Left ventricle myocardium inferior (tissue), 1 donor: ENCODE results near the gene CAST. TPM values are rescaled to one million over a fixed set of nuclear protein-coding genes. Genes with fewer than 3 reads are reported as not detected.

ENCODE experiments used
- DNase-seq: peaks from one replicate; pipeline ENCODE4 v3.0.0-alpha.2; 2020
- H3K27ac ChIP-seq: fragments of 200-600 bp; replicated peaks from 2 replicates; pipeline ENCODE4 v1.8.0; 2021
- H3K27me3 ChIP-seq: fragments of 200-600 bp; 2 replicates; pipeline ENCODE4 v1.8.0; 2021; ENCODE audit warnings: low read depth
- H3K36me3 ChIP-seq: fragments of 200-600 bp; 2 replicates; pipeline ENCODE4 v1.8.0; 2021
- H3K4me1 ChIP-seq: fragments of 200-600 bp; 2 replicates; pipeline ENCODE4 v1.8.0; 2021
- H3K4me3 ChIP-seq: fragments of 200-600 bp; 2 replicates; pipeline ENCODE4 v1.8.0; 2021; ENCODE audit warnings: mild to moderate bottlenecking, moderate library complexity
- H3K9me3 ChIP-seq: fragments of 200-600 bp; replicated peaks from 2 replicates; pipeline ENCODE4 v1.8.0; 2021
- CTCF ChIP-seq: fragments of 200-600 bp; IDR thresholded peaks from 2 replicates; pipeline ENCODE4 v1.8.0; 2021; ENCODE audit warnings: antibody characterized with exemption, mild to moderate bottlenecking, borderline replicate concordance
- intact Hi-C: fragments of 100-400 bp; cut with micrococcal nuclease; formaldehyde crosslinking; loops from one replicate; pipeline ENCODE4 v1.11.0; 2022
- total RNA-seq: library from RNA; stranded (reverse); fragmentation: NEBNext Ultra II Directional; extraction: Animal tissue kit (Norgen Biotek cat#: 25700); gene quantifications from one replicate; pipeline ENCODE4 v1.2.1, GENCODE V29; 2021
- donor health status: DM: no; HTN: yes; CAD: no; lungs with severe emphysema.

CAST gene
- total RNA-seq, 1 donor from 2014 or later: 649 TPM

- Histone ChIP-seq H3K27ac (no peak overlapping the region), H3K4me1 (peaks cover 31% of the 10 kb centered on the region), H3K36me3 (peaks cover 65% of the 10 kb centered on the region), H3K27me3 (no peaks in the 10 kb centered on the region), H3K4me3 (no peak overlapping the region), H3K9me3 (no peaks in the 10 kb centered on the region)
- intact Hi-C loops: no loop called here
- DNase-seq: no peak
- TF ChIP-seq CTCF: no peak
These were observed 121.2 kb downstream of the CAST start for GRCh38 chr5:96783326-96783725.

GRCh38 chr5:96785326-96786109 lies 123.3 kb downstream of the CAST start:
- no peaks in the 10 kb centered on the region for H3K9me3 ChIP-seq
- H3K36me3 ChIP-seq: peaks cover 74% of the 10 kb centered on the region
- DNase-seq: no peak
- H3K27ac ChIP-seq: no peak overlapping the region
- H3K4me1 ChIP-seq: peaks cover 21% of the 10 kb centered on the region
- no peak for TF ChIP-seq CTCF
- no peak overlapping the region for H3K4me3 ChIP-seq
- H3K27me3 ChIP-seq: no peaks in the 10 kb centered on the region
- intact Hi-C loops: no loop called here

GRCh38 chr5:96788112-96788749 lies 126.1 kb downstream of the CAST start:
- TF ChIP-seq CTCF: no peak
- Histone ChIP-seq H3K36me3 (peaks cover 69% of the 10 kb centered on the region), H3K9me3 (no peaks in the 10 kb centered on the region)

GRCh38 chr5:96789794-96790330 lies 127.7 kb downstream of the CAST start:
- no peak overlapping the region for H3K4me3 ChIP-seq
- no peak for TF ChIP-seq CTCF
- peaks cover 13% of the 10 kb centered on the region for H3K4me1 ChIP-seq
- no peak for DNase-seq
- no peaks in the 10 kb centered on the region for H3K27me3 ChIP-seq
- no peaks in the 10 kb centered on the region for H3K9me3 ChIP-seq
- intact Hi-C loops: no loop called here
- peaks cover 77% of the 10 kb centered on the region for H3K36me3 ChIP-seq
- no peak overlapping the region for H3K27ac ChIP-seq

More at GRCh38 chr5:96788112-96788749, 126.1 kb downstream of the CAST start:
- no peak overlapping the region for H3K4me3 ChIP-seq
- H3K4me1 ChIP-seq: peaks cover 13% of the 10 kb centered on the region
- H3K27me3 ChIP-seq: no peaks in the 10 kb centered on the region
- no peak overlapping the region for H3K27ac ChIP-seq
- no peak for DNase-seq
- intact Hi-C loops: no loop called here

- no peaks in the 10 kb centered on the region for H3K27me3 ChIP-seq
- no peak overlapping the region for H3K4me3 ChIP-seq
- peaks cover 77% of the 10 kb centered on the region for H3K36me3 ChIP-seq
- no peak overlapping the region for H3K27ac ChIP-seq
- DNase-seq: no peak
- peaks cover 13% of the 10 kb centered on the region for H3K4me1 ChIP-seq
- intact Hi-C loops: no loop called here
- no peak for TF ChIP-seq CTCF
- no peaks in the 10 kb centered on the region for H3K9me3 ChIP-seq
These were observed 128.9 kb downstream of the CAST start for GRCh38 chr5:96790961-96791504.
